Hematopoietic multipotent progenitor cell treated with erythropoietin and hydrocortisone succinate and interleukin-3 and kit ligand, for 8 days (in vitro differentiated cells): ENCODE measurements around the gene SBF2.

ENCODE experiments used
- DNase-seq: peaks from one replicate; pipeline ENCODE4 v3.0.0-alpha.2; 2015

SBF2 gene

GRCh38 chr11:9878936-9879335, 415.1 kb downstream of the SBF2 start:
- no peak for DNase-seq

- DNase-seq: no peak
Observed at GRCh38 chr11:9876331-9876730, 417.7 kb downstream of the SBF2 start.

GRCh38 chr11:9875862-9876261, 418.2 kb downstream of the SBF2 start:
- DNase-seq: no peak

GRCh38 chr11:9875399-9875798, 418.6 kb downstream of the SBF2 start:
- DNase-seq: no peak

GRCh38 chr11:9874466-9874865, 419.6 kb downstream of the SBF2 start:
- DNase-seq: no peak

- no peak for DNase-seq
Observed at GRCh38 chr11:9868641-9869040, 425.4 kb downstream of the SBF2 start.

GRCh38 chr11:9862981-9863380, 431.0 kb downstream of the SBF2 start:
- DNase-seq: no peak

GRCh38 chr11:9861860-9862725, 431.9 kb downstream of the SBF2 start:
- peak; percentile 76 for DNase-seq

- no peak for DNase-seq
Observed at GRCh38 chr11:9859554-9860305, 434.3 kb downstream of the SBF2 start.

GRCh38 chr11:9858822-9859221, 435.2 kb downstream of the SBF2 start:
- no peak for DNase-seq

GRCh38 chr11:9858218-9858617, 435.8 kb downstream of the SBF2 start:
- no peak for DNase-seq

GRCh38 chr11:9855579-9856287, 438.3 kb downstream of the SBF2 start:
- DNase-seq: no peak

- no peak for DNase-seq
Observed at GRCh38 chr11:9853929-9854552, 440.0 kb downstream of the SBF2 start.

- DNase-seq: no peak
Observed at GRCh38 chr11:9852465-9852864, 441.6 kb downstream of the SBF2 start.

- no peak for DNase-seq
Observed at GRCh38 chr11:9851366-9851765, 442.7 kb downstream of the SBF2 start.

- no peak for DNase-seq
Observed at GRCh38 chr11:9850224-9850895, 443.7 kb downstream of the SBF2 start.

GRCh38 chr11:9849389-9849788, 444.6 kb downstream of the SBF2 start:
- no peak for DNase-seq

- DNase-seq: no peak
Observed at GRCh38 chr11:9847636-9848035, 446.4 kb downstream of the SBF2 start.

GRCh38 chr11:9842923-9843322, 451.1 kb downstream of the SBF2 start:
- DNase-seq: no peak

GRCh38 chr11:9840460-9841004, 453.5 kb downstream of the SBF2 start:
- DNase-seq: no peak

- no peak for DNase-seq
Observed at GRCh38 chr11:9839550-9839949, 454.5 kb downstream of the SBF2 start.

- no peak for DNase-seq
Observed at GRCh38 chr11:9838961-9839360, 455.1 kb downstream of the SBF2 start.
